ENCODE measurements around the gene CYB5B.

CYB5B gene

GRCh38 chr16:69490707-69491324, 66.4 kb downstream of the CYB5B start:
- DNase-seq, result peak in 1 of 2 donors; percentile 25

- no peak for DNase-seq
These were observed 70.6 kb downstream of the CYB5B start for GRCh38 chr16:69494991-69495392.

- DNase-seq, result no peak
These were observed 71.4 kb downstream of the CYB5B start for GRCh38 chr16:69495821-69496220.

- no peak for DNase-seq
These were observed 72.0 kb downstream of the CYB5B start for GRCh38 chr16:69496376-69496775.

GRCh38 chr16:69496896-69497295, 72.5 kb downstream of the CYB5B start:
- DNase-seq, result no peak

- DNase-seq, result no peak
These were observed 73.6 kb downstream of the CYB5B start for GRCh38 chr16:69497876-69498596.

- no peak for DNase-seq
These were observed 74.5 kb downstream of the CYB5B start for GRCh38 chr16:69498926-69499325.

GRCh38 chr16:69499541-69500230, 75.3 kb downstream of the CYB5B start:
- no peak for DNase-seq

- no peak for DNase-seq
These were observed 76.1 kb downstream of the CYB5B start for GRCh38 chr16:69500496-69500895.

GRCh38 chr16:69501956-69502745, 77.7 kb downstream of the CYB5B start:
- DNase-seq, result no peak

GRCh38 chr16:69503244-69503643, 78.8 kb downstream of the CYB5B start:
- DNase-seq, result no peak

- DNase-seq, result no peak
These were observed 83.8 kb downstream of the CYB5B start for GRCh38 chr16:69508033-69508755.

- no peak for DNase-seq
These were observed 84.7 kb downstream of the CYB5B start for GRCh38 chr16:69509125-69509524.

GRCh38 chr16:69511651-69512050, 87.2 kb downstream of the CYB5B start:
- DNase-seq, result no peak

GRCh38 chr16:69513180-69513966, 89.0 kb downstream of the CYB5B start:
- DNase-seq, result no peak

GRCh38 chr16:69514356-69514755, 89.9 kb downstream of the CYB5B start:
- no peak for DNase-seq

All from hippocampal formation (tissue), 2 donors.